ENCODE results near the gene CACNA2D1.

DNA sequence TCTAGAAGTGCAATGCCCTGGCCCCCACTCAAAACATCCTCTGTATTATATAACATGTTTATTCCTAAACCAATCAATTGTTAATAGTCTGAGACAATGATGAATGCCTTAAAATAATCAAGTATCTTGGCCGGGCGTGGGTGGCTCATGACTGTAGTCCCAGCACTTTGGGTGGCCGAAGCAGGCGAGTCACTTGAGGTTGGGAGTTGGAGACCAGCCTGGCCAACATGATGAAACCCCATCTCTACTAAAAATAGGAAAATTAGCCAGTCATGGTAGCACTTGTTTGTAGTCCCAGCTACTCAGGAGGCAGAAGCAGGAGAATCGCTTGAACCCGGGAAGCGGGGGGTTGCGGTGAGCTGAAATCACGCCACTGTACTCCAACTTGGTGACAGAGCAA, 29.4 kb upstream of the CACNA2D1 start:
- no peak for TF ChIP-seq KDM5A (IDR thresholded peaks at IDR 0.05)
- TF ChIP-seq, protein P1, sequence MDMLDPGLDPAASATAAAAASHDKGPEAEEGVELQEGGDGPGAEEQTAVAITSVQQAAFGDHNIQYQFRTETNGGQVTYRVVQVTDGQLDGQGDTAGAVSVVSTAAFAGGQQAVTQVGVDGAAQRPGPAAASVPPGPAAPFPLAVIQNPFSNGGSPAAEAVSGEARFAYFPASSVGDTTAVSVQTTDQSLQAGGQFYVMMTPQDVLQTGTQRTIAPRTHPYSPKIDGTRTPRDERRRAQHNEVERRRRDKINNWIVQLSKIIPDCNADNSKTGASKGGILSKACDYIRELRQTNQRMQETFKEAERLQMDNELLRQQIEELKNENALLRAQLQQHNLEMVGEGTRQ (IDR thresholded peaks at IDR 0.05), result no peak
